Measurements from ENCODE around the gene CHD2. TPM values are rescaled to one million over a fixed set of nuclear protein-coding genes. Genes with fewer than 3 reads are reported as not detected.

CHD2 gene
- total RNA-seq, 1 experiment from 2014 or later, result 85.0 TPM

- TF ChIP-seq CTCF (IDR thresholded peaks at IDR 0.05; ENCODE audit: insufficient read depth in 1 of 2, low read depth in 1 of 2, low read length in 1 of 2, severe bottlenecking in 1 of 2, unreplicated experiment in 1 of 2), result no peak
- Mint-ChIP-seq H3K4me1 (ENCODE audit: low read depth, unreplicated experiment) (peaks cover 15% of the 10 kb centered on the region), H3K27ac (ENCODE audit: unreplicated experiment) (no peak overlapping the region), H3K27me3 (ENCODE audit: insufficient read depth, unreplicated experiment) (no peaks in the 10 kb centered on the region), H3K36me3 (ENCODE audit: insufficient read depth, unreplicated experiment) (peaks cover 98% of the 10 kb centered on the region), H3K4me3 (ENCODE audit: unreplicated experiment) (no peak overlapping the region), H3K9me3 (ENCODE audit: unreplicated experiment) (no peaks in the 10 kb centered on the region)
- 0 out of 2 replicates have a peak, but pooled peaks cover 7% of the 10 kb centered on the region for H3K4me1 ChIP-seq
- no peaks in the 10 kb centered on the region for H3K9me3 ChIP-seq
- intact Hi-C loops (cut with micrococcal nuclease; ENCODE audit: unreplicated experiment), result no loop called here
- DNase-seq, result no peak
- ChIA-PET POLR2A (no interaction called here), CTCF (no interaction called here)
- no TSS peak for BruUV-seq (replicated peaks)
- peaks cover 6% of the 10 kb centered on the region for H3K36me3 ChIP-seq (ENCODE audit: control insufficient read depth, insufficient read depth, low read length)
- H3K4me3 ChIP-seq (ENCODE audit: low read depth, low read length), result no peak overlapping the region
- H3K27me3 ChIP-seq (replicated peaks; ENCODE audit: control insufficient read depth, insufficient read depth, low read length), result no peaks in the 10 kb centered on the region
These were observed 28.9 kb downstream of the CHD2 start for GRCh38 chr15:92929002-92929401.

GRCh38 chr15:92930054-92930621 lies 30.0 kb downstream of the CHD2 start:
- Histone ChIP-seq H3K27me3 (replicated peaks; ENCODE audit: control insufficient read depth, insufficient read depth, low read length) (no peaks in the 10 kb centered on the region), H3K4me3 (ENCODE audit: low read depth, low read length) (no peak overlapping the region), H3K9me3 (no peaks in the 10 kb centered on the region), H3K36me3 (ENCODE audit: control insufficient read depth, insufficient read depth, low read length) (peaks cover 6% of the 10 kb centered on the region), H3K4me1 (peaks cover 14% of the 10 kb centered on the region; the same call in 1 of the 2 replicates)
- Mint-ChIP-seq H3K9me3 (ENCODE audit: unreplicated experiment) (no peaks in the 10 kb centered on the region), H3K27me3 (ENCODE audit: insufficient read depth, unreplicated experiment) (no peaks in the 10 kb centered on the region), H3K27ac (ENCODE audit: unreplicated experiment) (no peak overlapping the region), H3K4me1 (ENCODE audit: low read depth, unreplicated experiment) (peaks cover 17% of the 10 kb centered on the region), H3K4me3 (ENCODE audit: unreplicated experiment) (no peak overlapping the region), H3K36me3 (ENCODE audit: insufficient read depth, unreplicated experiment) (peaks cover 98% of the 10 kb centered on the region)
- no peak for TF ChIP-seq CTCF (IDR thresholded peaks at IDR 0.05; ENCODE audit: insufficient read depth in 1 of 2, low read depth in 1 of 2, low read length in 1 of 2, severe bottlenecking in 1 of 2, unreplicated experiment in 1 of 2)
- CTCF ChIA-PET, result no interaction called here
- intact Hi-C loops (cut with micrococcal nuclease; ENCODE audit: unreplicated experiment), result no loop called here
- no peak for DNase-seq
- no TSS peak for BruUV-seq (replicated peaks)
- POLR2A ChIA-PET, result no interaction called here

GRCh38 chr15:92930776-92931175 lies 30.7 kb downstream of the CHD2 start:
- no peaks in the 10 kb centered on the region for H3K27me3 Mint-ChIP-seq (ENCODE audit: insufficient read depth, unreplicated experiment)
- H3K4me1 Mint-ChIP-seq (ENCODE audit: low read depth, unreplicated experiment), result peaks cover 17% of the 10 kb centered on the region
- no peak overlapping the region for H3K27ac Mint-ChIP-seq (ENCODE audit: unreplicated experiment)
- BruUV-seq (replicated peaks), result no TSS peak
- H3K9me3 Mint-ChIP-seq (ENCODE audit: unreplicated experiment), result no peaks in the 10 kb centered on the region
- H3K4me1 ChIP-seq, result peaks cover 14% of the 10 kb centered on the region; the same call in 1 of the 2 replicates
- no peaks in the 10 kb centered on the region for H3K27me3 ChIP-seq (replicated peaks; ENCODE audit: control insufficient read depth, insufficient read depth, low read length)
- no peak overlapping the region for H3K4me3 Mint-ChIP-seq (ENCODE audit: unreplicated experiment)
- no peak for TF ChIP-seq CTCF (IDR thresholded peaks at IDR 0.05; ENCODE audit: insufficient read depth in 1 of 2, low read depth in 1 of 2, low read length in 1 of 2, severe bottlenecking in 1 of 2, unreplicated experiment in 1 of 2)
- H3K4me3 ChIP-seq (ENCODE audit: low read depth, low read length), result no peak overlapping the region
- no peaks in the 10 kb centered on the region for H3K9me3 ChIP-seq
- intact Hi-C loops (cut with micrococcal nuclease; ENCODE audit: unreplicated experiment), result no loop called here
- ChIA-PET POLR2A (no interaction called here), CTCF (no interaction called here)
- peaks cover 6% of the 10 kb centered on the region for H3K36me3 ChIP-seq (ENCODE audit: control insufficient read depth, insufficient read depth, low read length)
- no peak for DNase-seq
- H3K36me3 Mint-ChIP-seq (ENCODE audit: insufficient read depth, unreplicated experiment), result peaks cover 98% of the 10 kb centered on the region

Measured in Caco-2 (cell line).